ENCODE results near the gene SLC30A1. TPM values are rescaled to one million over a fixed set of nuclear protein-coding genes. Genes with fewer than 3 reads are reported as not detected.
A peak's percentile ranks its signal among the peaks of the same experiment; 100 is the strongest.

Gene SLC30A1
- total and polyA plus RNA-seq, 2 of the 13 experiments (the other 11 are each of a cell fraction or from before 2014, with no cell fraction given), result 5.9 to 24.4 TPM

GRCh38 chr1:211578640-211579439, at the start of gene SLC30A1 (continued):
- 0 out of 2 replicates have a peak, but pooled peaks have one; percentile 54 for TF ChIP-seq DZIP1 (CRISPR knock-in tag; IDR thresholded peaks at IDR 0.05)
- no peak for TF ChIP-seq ZNF674 (CRISPR knock-in tag; IDR thresholded peaks at IDR 0.05; ENCODE audit: low read depth)
- peak; percentile 91 for TF ChIP-seq NFYC (CRISPR knock-in tag; IDR thresholded peaks at IDR 0.05)
- no peak for TF ChIP-seq ZNF713 (CRISPR knock-in tag; IDR thresholded peaks at IDR 0.05)
- TF ChIP-seq MAFG (CRISPR knock-in tag; IDR thresholded peaks at IDR 0.05), result no peak
- TF ChIP-seq ZNF451 (CRISPR knock-in tag; IDR thresholded peaks at IDR 0.05), result peak; percentile 69; the same call in 1 of the 2 replicates
- peak; percentile 17; the same call in 1 of the 2 replicates for TF ChIP-seq TMF1 (CRISPR knock-in tag; IDR thresholded peaks at IDR 0.05; ENCODE audit: low read depth)
- no peak for TF ChIP-seq STAT5B (CRISPR knock-in tag; IDR thresholded peaks at IDR 0.05)
- TF ChIP-seq ZBTB20 (CRISPR knock-in tag; IDR thresholded peaks at IDR 0.05; ENCODE audit: borderline replicate concordance, low read depth), result no peak
- TF ChIP-seq PREB (CRISPR knock-in tag; IDR thresholded peaks at IDR 0.05), result no peak
- no peak for TF ChIP-seq CC2D1A (CRISPR knock-in tag; IDR thresholded peaks at IDR 0.05)
- no peak for TF ChIP-seq THYN1 (CRISPR knock-in tag; IDR thresholded peaks at IDR 0.05; ENCODE audit: borderline replicate concordance, low read depth)
- 0 out of 2 replicates have a peak, but pooled peaks have one; percentile 2 for TF ChIP-seq ETS1 (CRISPR knock-in tag; IDR thresholded peaks at IDR 0.05)
- TF ChIP-seq ZNF800 (CRISPR knock-in tag; IDR thresholded peaks at IDR 0.05), result no peak
- TF ChIP-seq NR2C2 (CRISPR knock-in tag; IDR thresholded peaks at IDR 0.05; ENCODE audit: borderline replicate concordance), result peak; percentile 11; the same call in 1 of the 2 replicates
- no peak for TF ChIP-seq FOSL1 (CRISPR knock-in tag; IDR thresholded peaks at IDR 0.05; ENCODE audit: borderline replicate concordance)
- TF ChIP-seq ZNF543 (CRISPR knock-in tag; IDR thresholded peaks at IDR 0.05), result 0 out of 2 replicates have a peak, but pooled peaks have one; percentile 26
- no peak for TF ChIP-seq NFIC (IDR thresholded peaks at IDR 0.05; ENCODE audit: low read length)
- TF ChIP-seq CENPBD1 (CRISPR knock-in tag; IDR thresholded peaks at IDR 0.05; ENCODE audit: borderline replicate concordance, low read depth), result no peak
- no peak for TF ChIP-seq HOXA3 (CRISPR knock-in tag; IDR thresholded peaks at IDR 0.05)
- no peak for TF ChIP-seq NR3C1 (CRISPR knock-in tag; IDR thresholded peaks at IDR 0.05)
- peak; percentile 18; the same call in 1 of the 2 replicates for TF ChIP-seq HIVEP1 (CRISPR knock-in tag; IDR thresholded peaks at IDR 0.05)
- no peak for TF ChIP-seq ZIK1 (CRISPR knock-in tag; IDR thresholded peaks at IDR 0.05; ENCODE audit: borderline replicate concordance, low read depth)

Data from HepG2 (cell line).